C4-2B (cell line): ENCODE measurements around the gene GYPB.
"Not testable (repeated sequence)": the region's sequence is repeated elsewhere in the genome, so short reads cannot be mapped to it uniquely, and the experiment has no call there.

Experiments
- CTCF ChIP-seq: fragments of 450-650 bp; conservative IDR thresholded peaks from 2 replicates; pipeline ENCODE4 v1.5.1; 2017; ENCODE audit warnings: mild to moderate bottlenecking
- ZFX ChIP-seq: fragments of 450-650 bp; IDR thresholded peaks from 2 replicates; pipeline ENCODE4 v1.6.1; 2017

- TF ChIP-seq CTCF, ZFX: not testable (repeated sequence)
Measured at GRCh38 chr4:144000331-144000995, 18.7 kb downstream of the GYPB start.
